Measurements from ENCODE around the gene PDZRN3. TPM values are rescaled to one million over a fixed set of nuclear protein-coding genes. Genes with fewer than 3 reads are reported as not detected.

PDZRN3 gene
- total and polyA plus RNA-seq, 2 donors (not counting 3 experiments of a cell fraction or from before 2014, with no cell fraction given) = not detected

- H3K4me1 ChIP-seq (ENCODE audit: control insufficient read depth, extremely low read depth, insufficient read depth, low read length) = no peaks in the 10 kb centered on the region
- H3K9ac ChIP-seq (replicated peaks; ENCODE audit: extremely low read depth, insufficient read depth, low read length) = no peak overlapping the region
- no peaks in the 10 kb centered on the region for H3K27me3 ChIP-seq (ENCODE audit: control insufficient read depth in 2 of 2, insufficient read depth in 2 of 2, low read length in 2 of 2)
- no peak overlapping the region for H2AFZ ChIP-seq (ENCODE audit: low read depth, low read length)
- FAIRE-seq = no peak
- intact Hi-C loops (cut with micrococcal nuclease) = no loop called here
- no peak for DNase-seq (ENCODE audit: low read depth, low spot score)
- H3K4me2 ChIP-seq (ENCODE audit: insufficient read depth, low read length) = no peak overlapping the region
- BruUV-seq (replicated peaks) = no TSS peak
- dilution Hi-C loops (cut with MboI; ENCODE audit: extremely low pct_ligation_motif_present, low sequenced_read_pairs) = no loop called here
- no peak overlapping the region for H3K27ac ChIP-seq (ENCODE audit: insufficient read depth, low read depth, low read length)
- H3K9me3 ChIP-seq (replicated peaks; ENCODE audit: control insufficient read depth, insufficient read depth, low read length) = no peaks in the 10 kb centered on the region
- no peaks in the 10 kb centered on the region for H3K79me2 ChIP-seq (ENCODE audit: control insufficient read depth, insufficient read depth, low read length)
- H3K36me3 ChIP-seq (ENCODE audit: control insufficient read depth in 2 of 2, extremely low read depth in 1 of 2, insufficient read depth in 2 of 2, low read length in 2 of 2) = no peaks in the 10 kb centered on the region
- no peaks in the 10 kb centered on the region for H3K9me1 ChIP-seq (replicated peaks; ENCODE audit: control insufficient read depth, extremely low read depth, insufficient read depth, low read length)
- ChIA-PET CTCF (no interaction called here), POLR2A (no interaction called here)
- no peak overlapping the region for H3K4me3 ChIP-seq (replicated peaks in 1 of 3; ENCODE audit: insufficient read depth in 1 of 3, low read depth in 1 of 3, low read length in 3 of 3)
- TF ChIP-seq POLR2AphosphoS5 (IDR thresholded peaks at IDR 0.05; ENCODE audit: insufficient read depth, low read depth, low read length) = no peak
- no peak for TF ChIP-seq JUN (IDR thresholded peaks at IDR 0.05; ENCODE audit: borderline replicate concordance, insufficient read depth, insufficient read length, low read depth)
- TF ChIP-seq EZH2 (IDR thresholded peaks at IDR 0.05; ENCODE audit: borderline replicate concordance, low read depth, low read length, severe bottlenecking) = no peak
- TF ChIP-seq MYC (IDR thresholded peaks at IDR 0.05; ENCODE audit: low read depth, low read length) = no peak
- TF ChIP-seq POLR2A (IDR thresholded peaks at IDR 0.05; ENCODE audit: low read depth, low read length) = no peak
- no peak for TF ChIP-seq CTCF (IDR thresholded peaks at IDR 0.05; ENCODE audit: extremely low read depth in 1 of 2, insufficient read depth in 1 of 2, low read depth in 1 of 2, low read length in 2 of 2)
- no peak for TF ChIP-seq FOS (IDR thresholded peaks at IDR 0.05; ENCODE audit: borderline replicate concordance, insufficient read depth, low read length)
- TF ChIP-seq GATA2 (IDR thresholded peaks at IDR 0.05; ENCODE audit: insufficient read depth, insufficient read length, low read depth, low read length) = no peak
- TF ChIP-seq MAX (IDR thresholded peaks at IDR 0.05; ENCODE audit: insufficient read depth, insufficient read length) = no peak
- no peaks in the 10 kb centered on the region for H4K20me1 ChIP-seq (replicated peaks; ENCODE audit: control insufficient read depth, extremely low read depth, insufficient read depth, low read length)
These were observed 99.2 kb downstream of the PDZRN3 start for GRCh38 chr3:73525591-73525990.
